Left kidney (tissue), 2 donors: ENCODE results near the gene HECA. TPM values are rescaled to one million over a fixed set of nuclear protein-coding genes. Genes with fewer than 3 reads are reported as not detected.

ENCODE experiments used
- DNase-seq: peaks from one replicate; pipeline ENCODE4 v3.0.0-alpha.2; 2013
- polyA plus RNA-seq: library from polyadenylated mRNA; unstranded; fragments of 120-200 nt; gene quantifications from one replicate; pipeline ENCODE4 v1.2.1, GENCODE V29; 2013; ENCODE audit not compliant: insufficient read length

The HECA gene
- polyA plus RNA-seq, 1 donor = 16.8 TPM

GRCh38 chr6:139159016-139159415 is 24.1 kb downstream of the HECA start:
- DNase-seq = no peak

GRCh38 chr6:139161169-139161568 is 26.3 kb downstream of the HECA start:
- no peak for DNase-seq

- no peak for DNase-seq
Measured at GRCh38 chr6:139161817-139162284, 27.0 kb downstream of the HECA start.

DNA sequence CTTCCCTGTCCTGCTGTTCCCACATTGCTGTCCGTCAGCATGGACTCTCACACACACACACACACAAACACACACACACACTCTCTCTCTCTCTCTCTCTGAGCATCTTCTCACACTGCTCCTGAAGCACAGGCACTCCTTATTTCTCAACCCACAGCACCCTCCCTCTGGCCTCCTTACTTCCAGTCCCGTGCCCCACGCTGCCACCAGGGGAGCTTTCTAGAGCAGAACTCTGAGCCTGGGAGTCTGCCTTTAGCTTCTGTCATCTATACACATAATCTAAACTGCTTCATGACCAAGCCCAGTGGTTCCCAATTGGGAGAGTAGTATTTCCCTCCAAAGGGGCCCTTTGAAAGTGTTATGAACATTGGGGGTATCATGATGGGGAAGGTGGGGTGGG is 29.1 kb downstream of the HECA start:
- DNase-seq = no peak

GRCh38 chr6:139165324-139165723 is 30.4 kb downstream of the HECA start:
- DNase-seq = no peak

DNA sequence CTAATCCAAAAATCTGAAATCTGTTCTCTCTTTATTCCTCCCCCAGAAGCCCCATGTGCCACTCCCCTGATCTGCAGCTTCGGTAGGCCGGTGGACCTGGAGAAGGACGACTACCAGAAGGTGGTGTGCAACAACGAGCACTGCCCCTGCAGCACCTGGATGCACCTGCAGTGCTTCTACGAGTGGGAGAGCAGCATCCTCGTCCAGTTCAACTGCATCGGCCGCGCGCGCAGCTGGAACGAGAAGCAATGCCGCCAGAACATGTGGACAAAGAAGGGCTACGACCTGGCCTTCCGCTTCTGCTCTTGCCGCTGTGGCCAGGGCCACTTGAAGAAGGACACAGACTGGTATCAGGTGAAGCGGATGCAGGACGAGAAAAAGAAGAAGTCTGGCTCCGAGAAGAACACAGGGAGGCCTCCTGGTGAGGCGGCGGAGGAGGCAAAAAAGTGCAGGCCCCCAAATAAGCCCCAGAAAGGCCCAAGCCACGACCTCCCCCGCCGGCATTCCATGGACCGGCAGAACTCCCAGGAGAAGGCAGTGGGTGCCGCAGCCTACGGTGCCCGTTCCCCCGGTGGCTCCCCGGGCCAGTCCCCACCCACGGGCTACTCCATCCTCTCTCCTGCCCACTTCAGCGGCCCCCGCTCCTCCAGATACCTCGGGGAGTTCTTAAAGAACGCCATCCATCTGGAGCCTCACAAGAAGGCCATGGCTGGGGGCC is 31.5 kb downstream of the HECA start:
- no peak for DNase-seq

GRCh38 chr6:139166956-139167313 is 32.1 kb downstream of the HECA start:
- DNase-seq = no peak

DNA sequence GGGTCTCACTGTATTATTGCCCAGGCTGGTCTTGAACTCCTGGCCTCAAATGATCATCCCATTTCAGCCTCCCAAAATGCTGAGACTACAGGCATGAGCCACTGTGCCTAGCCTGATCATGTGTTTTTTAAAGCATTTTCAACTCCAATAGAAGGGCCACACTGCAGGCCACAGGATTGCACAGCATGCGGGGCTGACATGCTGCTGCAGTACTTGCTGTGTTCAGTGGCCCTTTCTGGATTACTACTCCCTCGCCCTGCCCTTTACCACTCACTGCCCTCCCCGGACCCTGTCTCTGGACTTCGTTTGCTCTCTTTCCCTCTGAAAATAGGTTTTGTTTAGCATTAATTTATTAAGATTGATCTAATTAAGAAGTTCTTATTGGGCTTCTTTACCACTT is 37.3 kb downstream of the HECA start:
- DNase-seq = no peak

GRCh38 chr6:139172567-139172966 is 37.7 kb downstream of the HECA start:
- DNase-seq = no peak

- DNase-seq = no peak
Measured at GRCh38 chr6:139173172-139173571, 38.3 kb downstream of the HECA start.

GRCh38 chr6:139173822-139174221 is 38.9 kb downstream of the HECA start:
- no peak for DNase-seq

DNA sequence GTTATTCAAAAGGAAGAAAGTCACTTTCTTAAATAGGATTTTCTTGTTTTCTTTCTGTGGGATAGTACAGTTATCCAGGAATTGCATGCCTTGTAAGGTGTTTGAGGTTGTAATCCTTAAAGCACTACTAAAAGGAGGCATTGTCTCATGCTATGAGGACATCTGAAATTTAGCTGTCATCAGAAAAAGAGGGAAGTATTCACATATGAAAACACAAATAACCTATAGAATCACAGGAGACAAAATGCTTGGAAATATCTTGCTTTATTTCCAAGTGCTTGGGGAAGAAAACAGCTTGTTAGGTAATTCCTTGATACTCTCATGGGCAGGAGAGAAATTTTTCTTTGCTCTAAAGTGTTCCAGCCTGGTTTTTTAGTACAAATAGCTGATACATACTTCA is 40.1 kb downstream of the HECA start:
- no peak for DNase-seq

DNA sequence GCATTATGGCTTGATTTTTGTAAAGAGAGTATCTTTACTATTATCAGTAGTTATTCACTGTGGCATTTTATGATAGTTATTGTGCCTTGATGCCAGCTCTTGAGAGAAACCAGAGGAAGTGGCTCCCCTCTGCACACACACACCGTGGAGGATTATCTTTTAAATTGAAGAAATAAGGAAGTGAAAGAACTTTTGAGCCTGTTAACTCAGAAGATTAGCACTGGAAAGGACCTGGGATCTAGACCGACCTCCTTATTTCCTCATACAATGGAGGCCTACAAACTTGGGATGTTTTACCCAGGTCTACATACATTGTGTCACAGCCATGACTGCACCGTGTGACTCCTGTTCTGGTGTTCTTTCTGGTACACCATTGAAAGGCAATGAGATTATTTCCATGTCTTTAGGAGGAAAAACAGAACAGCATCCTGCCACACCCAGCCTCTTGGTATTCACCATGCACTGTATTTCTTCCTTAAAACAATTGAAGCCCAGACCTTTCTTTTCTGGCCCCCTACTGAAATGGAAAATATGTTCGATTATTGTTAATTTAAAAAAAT is 40.6 kb downstream of the HECA start:
- DNase-seq = no peak

DNA sequence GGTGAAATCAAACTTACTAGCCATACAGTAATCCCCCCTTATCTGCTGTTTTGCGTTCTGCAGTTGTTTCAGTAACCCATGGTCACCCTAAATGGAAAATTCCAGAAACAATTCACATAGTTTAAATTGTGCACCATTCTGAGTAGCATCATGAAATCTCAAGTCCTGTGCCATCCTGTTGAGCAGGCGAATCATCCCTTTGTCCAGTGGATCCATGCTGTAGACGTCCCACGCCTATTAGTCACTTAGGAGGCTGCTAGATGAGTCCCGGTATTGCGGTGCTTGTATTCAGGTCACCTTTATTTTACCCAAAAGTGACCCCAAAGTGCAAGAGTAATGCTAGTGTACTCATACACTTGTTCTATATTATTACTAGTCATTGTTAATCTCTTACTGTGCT is 46.4 kb downstream of the HECA start:
- no peak for DNase-seq

DNA sequence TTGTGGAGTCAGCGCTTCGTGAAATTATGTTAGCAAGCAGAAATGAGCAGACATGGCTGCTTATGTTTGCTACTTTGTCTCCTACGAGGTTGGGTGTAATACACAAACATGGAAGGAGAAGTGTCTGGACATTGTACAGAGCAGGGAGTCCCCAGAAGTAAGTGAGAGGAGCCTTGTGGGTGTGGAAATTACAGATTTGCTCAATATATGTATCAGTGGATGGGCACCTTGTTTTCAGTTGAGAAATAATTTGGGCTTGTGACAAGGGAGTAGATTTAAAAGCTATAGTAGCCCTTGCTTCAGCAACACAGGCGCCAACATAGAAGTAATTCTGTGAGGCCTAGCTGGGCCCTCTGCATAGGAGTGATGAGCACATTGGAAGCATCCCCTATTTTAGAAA is 49.2 kb downstream of the HECA start:
- DNase-seq = no peak

DNA sequence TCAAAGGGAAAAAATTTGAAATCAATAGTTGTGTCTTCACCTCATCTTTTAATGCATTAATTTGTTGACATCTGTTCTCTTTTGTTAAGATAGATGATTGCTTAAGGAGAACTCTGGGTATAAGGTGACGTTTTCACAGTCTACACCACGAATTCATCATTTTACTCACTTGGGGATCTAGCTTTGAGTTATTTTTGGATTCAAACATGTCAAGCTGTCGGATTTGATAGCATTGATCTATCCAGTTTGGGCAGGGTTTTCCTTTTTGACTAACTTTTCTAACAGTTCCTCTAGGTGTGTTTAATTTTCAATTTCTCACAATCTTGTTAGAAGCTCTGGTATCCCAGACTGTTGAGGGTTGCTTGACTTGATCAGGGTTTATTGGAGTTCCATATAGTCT is 49.6 kb downstream of the HECA start:
- DNase-seq = no peak

DNA sequence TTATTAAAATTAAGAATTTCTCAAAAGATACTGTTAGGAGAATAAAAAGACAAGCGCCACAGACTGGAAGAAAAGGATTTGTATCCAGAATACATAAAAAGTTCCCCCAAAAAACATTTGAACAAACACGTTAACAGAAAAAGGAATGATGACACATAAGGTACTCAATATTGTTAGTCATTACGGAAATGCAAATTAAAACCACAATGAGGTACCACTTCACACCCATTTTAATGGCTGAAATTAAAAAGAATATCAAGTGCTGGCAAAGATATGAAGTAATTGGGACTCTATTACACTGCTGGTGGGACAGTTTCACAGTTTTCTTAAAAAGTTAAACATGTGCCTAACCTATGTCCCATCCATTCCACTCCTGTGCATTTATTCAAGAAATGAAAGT is 51.4 kb downstream of the HECA start:
- DNase-seq = no peak

- no peak for DNase-seq
Measured at GRCh38 chr6:139186692-139187091, 51.8 kb downstream of the HECA start.

DNA sequence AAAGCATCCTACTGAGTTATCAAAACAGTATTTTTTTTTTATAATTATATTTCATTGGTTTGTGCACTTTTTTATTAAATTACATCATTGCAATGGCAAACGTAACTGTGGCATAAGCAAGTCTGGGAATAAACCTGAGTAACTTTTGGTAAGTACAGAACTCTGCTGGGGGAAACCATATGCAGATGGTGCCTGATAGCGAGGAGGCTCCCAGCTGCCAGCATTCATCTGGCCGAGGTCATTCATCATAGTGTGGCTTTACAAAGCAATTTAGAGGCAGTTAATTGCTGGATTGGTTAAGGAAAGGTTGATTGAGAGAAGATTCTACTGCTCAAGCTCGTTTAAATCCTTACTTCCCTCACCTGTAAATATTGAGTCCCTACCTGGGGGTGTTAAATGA is 52.6 kb downstream of the HECA start:
- no peak for DNase-seq

GRCh38 chr6:139189665-139190064 is 54.8 kb downstream of the HECA start:
- DNase-seq = no peak

GRCh38 chr6:139194740-139195139 is 59.9 kb downstream of the HECA start:
- DNase-seq = no peak

- no peak for DNase-seq
Measured at GRCh38 chr6:139198529-139199288, 63.8 kb downstream of the HECA start.

- DNase-seq = no peak
Measured at GRCh38 chr6:139201378-139201777, 66.5 kb downstream of the HECA start.

- no peak for DNase-seq
Measured at GRCh38 chr6:139204978-139205377, 70.1 kb downstream of the HECA start.
